Neural progenitor cell (in vitro differentiated cells): ENCODE data around the gene CCNY. TPM values are rescaled to one million over a fixed set of nuclear protein-coding genes. Genes with fewer than 3 reads are reported as not detected.

Experiments used
- DNase-seq: peaks from one replicate; pipeline ENCODE4 v3.0.0-alpha.2; 2016; ENCODE audit warnings: low spot score
- H2AFZ ChIP-seq: fragments of 200-600 bp; sonication (generic); replicated peaks from 2 replicates; pipeline ENCODE4 v1.6.1; 2016; ENCODE audit warnings: antibody characterized with exemption
- H3F3A ChIP-seq: fragments of 200-600 bp; sonication (generic); 2 replicates; pipeline ENCODE4 v1.6.1; 2016; ENCODE audit warnings: antibody characterized with exemption, low read depth
- H3K27ac ChIP-seq: fragments of 200-600 bp; sonication (generic); 2 replicates; pipeline ENCODE4 v1.5.1; 2016; ENCODE audit warnings: mild to moderate bottlenecking
- H3K27me3 ChIP-seq: fragments of 200-600 bp; sonication (generic); 2 replicates; pipeline ENCODE4 v1.6.1; 2016; ENCODE audit warnings: mild to moderate bottlenecking, moderate library complexity
- H3K36me3 ChIP-seq: fragments of 200-600 bp; sonication (generic); 2 replicates; pipeline ENCODE4 v1.5.1; 2016
- H3K4me1 ChIP-seq: fragments of 200-600 bp; sonication (generic); 2 replicates; pipeline ENCODE4 v1.6.1; 2016; ENCODE audit warnings: mixed run types
- H3K4me2 ChIP-seq: fragments of 200-600 bp; sonication (generic); 2 replicates; pipeline ENCODE4 v1.6.1; 2016
- H3K4me3 ChIP-seq: fragments of 200-600 bp; sonication (generic); 2 replicates; pipeline ENCODE4 v1.5.1; 2016
- H3K79me2 ChIP-seq: fragments of 200-600 bp; sonication (generic); 2 replicates; pipeline ENCODE4 v1.6.1; 2016; ENCODE audit warnings: low read depth
- H3K9ac ChIP-seq: fragments of 200-600 bp; sonication (generic); 2 replicates; pipeline ENCODE4 v1.6.1; 2016
- H3K9me3 ChIP-seq: fragments of 200-600 bp; sonication (generic); 2 replicates; pipeline ENCODE4 v1.5.1; 2016; ENCODE audit warnings: low read depth
- H4K20me1 ChIP-seq: fragments of 200-600 bp; sonication (generic); 2 replicates; pipeline ENCODE4 v1.6.1; 2016; ENCODE audit warnings: low read depth
- H3K27ac Mint-ChIP-seq: 3 replicates; pipeline ENCODE4 v1.8.0; 2021; ENCODE audit warnings: mixed read lengths
- H3K27me3 Mint-ChIP-seq: 2 replicates; pipeline ENCODE4 v1.8.0; 2022; ENCODE audit warnings: low read depth, mild to moderate bottlenecking, inconsistent platforms, moderate library complexity, mixed read lengths; ENCODE audit not compliant: insufficient read depth
- H3K36me3 Mint-ChIP-seq: 3 replicates; pipeline ENCODE4 v1.8.0; 2021; ENCODE audit warnings: mixed read lengths
- H3K4me1 Mint-ChIP-seq: 3 replicates; pipeline ENCODE4 v1.8.0; 2021; ENCODE audit warnings: mixed read lengths
- H3K4me3 Mint-ChIP-seq: 3 replicates; pipeline ENCODE4 v1.8.0; 2021; ENCODE audit warnings: mild to moderate bottlenecking, moderate library complexity, mixed read lengths
- H3K9me3 Mint-ChIP-seq: 3 replicates; pipeline ENCODE4 v1.8.0; 2020; ENCODE audit warnings: mixed read lengths
- CTCF ChIP-seq: fragments of 200-600 bp; sonication (generic); IDR thresholded peaks from 2 replicates; pipeline ENCODE4 v1.5.1; 2017; ENCODE audit warnings: antibody characterized with exemption, mild to moderate bottlenecking
- EZH2 ChIP-seq: fragments of 200-600 bp; sonication (generic); IDR thresholded peaks from 2 replicates; pipeline ENCODE4 v1.6.1; 2017; ENCODE audit warnings: antibody characterized with exemption, mild to moderate bottlenecking, moderate library complexity
- EZH2phosphoT487 ChIP-seq: fragments of 200-600 bp; sonication (generic); IDR thresholded peaks from 2 replicates; pipeline ENCODE4 v1.6.1; 2017; ENCODE audit warnings: antibody characterized with exemption
- total RNA-seq: library from RNA; depleted of rRNA; stranded (reverse); fragments of >200 nt; gene quantifications from 2 replicates; pipeline ENCODE4 v1.2.3, GENCODE V29; 2015; ENCODE audit warnings: low replicate concordance

Gene CCNY
- total RNA-seq, 1 donor from 2014 or later = 46.7 TPM

GRCh38 chr10:35523670-35524225 lies 187.4 kb downstream of the CCNY start:
- Histone ChIP-seq H3K36me3 (no peaks in the 10 kb centered on the region), H4K20me1 (no peaks in the 10 kb centered on the region), H3K27me3 (no peaks in the 10 kb centered on the region), H3K9me3 (no peaks in the 10 kb centered on the region), H3K4me3 (no peak overlapping the region), H3K27ac (no peak overlapping the region), H3K9ac (no peak overlapping the region), H2AFZ (no peak overlapping the region), H3K4me2 (no peak overlapping the region), H3F3A (no peaks in the 10 kb centered on the region), H3K4me1 (peaks cover 15% of the 10 kb centered on the region), H3K79me2 (peaks cover 15% of the 10 kb centered on the region)
- H3K9me3 Mint-ChIP-seq = no peaks in the 10 kb centered on the region
- H3K4me3 Mint-ChIP-seq = no peak overlapping the region
- peaks cover 8% of the 10 kb centered on the region for H3K36me3 Mint-ChIP-seq
- no peak for DNase-seq
- H3K4me1 Mint-ChIP-seq = peaks cover 3% of the 10 kb centered on the region
- no peak overlapping the region for H3K27ac Mint-ChIP-seq
- no peaks in the 10 kb centered on the region for H3K27me3 Mint-ChIP-seq
- TF ChIP-seq EZH2phosphoT487 = no peak
- no peak for TF ChIP-seq EZH2
- TF ChIP-seq CTCF = no peak

GRCh38 chr10:35526746-35527145 lies 190.4 kb downstream of the CCNY start:
- H3K36me3 Mint-ChIP-seq = peaks cover 18% of the 10 kb centered on the region
- H3K27me3 Mint-ChIP-seq = no peaks in the 10 kb centered on the region
- H3K4me3 Mint-ChIP-seq = no peak overlapping the region
- TF ChIP-seq EZH2 (no peak), EZH2phosphoT487 (no peak)
- H3K27ac Mint-ChIP-seq = no peak overlapping the region
- Histone ChIP-seq H3K79me2 (no peaks in the 10 kb centered on the region), H3F3A (no peaks in the 10 kb centered on the region), H3K9ac (no peak overlapping the region), H3K4me3 (no peak overlapping the region), H2AFZ (no peak overlapping the region), H3K27ac (no peak overlapping the region), H3K27me3 (no peaks in the 10 kb centered on the region), H3K36me3 (no peaks in the 10 kb centered on the region), H3K9me3 (no peaks in the 10 kb centered on the region), H3K4me1 (peaks cover 5% of the 10 kb centered on the region), H4K20me1 (no peaks in the 10 kb centered on the region), H3K4me2 (no peak overlapping the region)
- no peaks in the 10 kb centered on the region for H3K4me1 Mint-ChIP-seq
- no peaks in the 10 kb centered on the region for H3K9me3 Mint-ChIP-seq
- no peak for DNase-seq

- Histone ChIP-seq H3K4me3 (no peak overlapping the region), H3K36me3 (no peaks in the 10 kb centered on the region), H2AFZ (no peak overlapping the region), H3K4me2 (no peak overlapping the region), H3K4me1 (peaks cover 5% of the 10 kb centered on the region), H3F3A (no peaks in the 10 kb centered on the region), H4K20me1 (no peaks in the 10 kb centered on the region), H3K9me3 (no peaks in the 10 kb centered on the region), H3K27me3 (no peaks in the 10 kb centered on the region), H3K79me2 (no peaks in the 10 kb centered on the region), H3K27ac (no peak overlapping the region), H3K9ac (no peak overlapping the region)
- no peak for DNase-seq
- peaks cover 58% of the 10 kb centered on the region for H3K36me3 Mint-ChIP-seq
- TF ChIP-seq EZH2phosphoT487 (no peak), CTCF (no peak), EZH2 (no peak)
- no peak overlapping the region for H3K27ac Mint-ChIP-seq
- H3K4me1 Mint-ChIP-seq = peaks cover 4% of the 10 kb centered on the region
- H3K9me3 Mint-ChIP-seq = peaks cover 19% of the 10 kb centered on the region
- H3K4me3 Mint-ChIP-seq = no peak overlapping the region
- H3K27me3 Mint-ChIP-seq = no peaks in the 10 kb centered on the region
These were observed 195.8 kb downstream of the CCNY start for GRCh38 chr10:35532141-35532540.

GRCh38 chr10:35533565-35533964 lies 197.3 kb downstream of the CCNY start:
- H3K27ac Mint-ChIP-seq = no peak overlapping the region
- Histone ChIP-seq H3K9ac (no peak overlapping the region), H3F3A (no peaks in the 10 kb centered on the region), H3K27me3 (no peaks in the 10 kb centered on the region), H3K27ac (no peak overlapping the region), H2AFZ (no peak overlapping the region), H3K4me2 (no peak overlapping the region), H4K20me1 (no peaks in the 10 kb centered on the region), H3K79me2 (no peaks in the 10 kb centered on the region), H3K4me3 (no peak overlapping the region), H3K36me3 (no peaks in the 10 kb centered on the region), H3K4me1 (no peaks in the 10 kb centered on the region), H3K9me3 (no peaks in the 10 kb centered on the region)
- H3K36me3 Mint-ChIP-seq = peaks cover 71% of the 10 kb centered on the region
- no peak overlapping the region for H3K4me3 Mint-ChIP-seq
- TF ChIP-seq CTCF = no peak
- TF ChIP-seq EZH2 = no peak
- no peak for TF ChIP-seq EZH2phosphoT487
- H3K27me3 Mint-ChIP-seq = no peaks in the 10 kb centered on the region
- DNase-seq = no peak
- H3K9me3 Mint-ChIP-seq = peaks cover 29% of the 10 kb centered on the region
- H3K4me1 Mint-ChIP-seq = peaks cover 4% of the 10 kb centered on the region
